Endometrial microvascular endothelial cells (primary cell): Measurements from ENCODE around the gene SKAP2. TPM values are rescaled to one million over a fixed set of nuclear protein-coding genes. Genes with fewer than 3 reads are reported as not detected.

Experiments used
- in situ Hi-C: cut with HindIII; loops from 2 replicates; pipeline ENCODE4 v1.10.0; 2017; ENCODE audit warnings: low sequenced_read_pairs, low pct_unique_long_range_greater_than_20kb; ENCODE audit errors: inconsistent ontology term
- total RNA-seq: library from RNA; depleted of rRNA; stranded (reverse); fragments of >200 nt; gene quantifications from one replicate; pipeline ENCODE4 v1.2.3, GENCODE V29; 2015; ENCODE audit errors: inconsistent ontology term

The SKAP2 gene
- total RNA-seq, 1 donor from 2014 or later, result 21.0 TPM

- in situ Hi-C loops, result no loop called here
Observed at GRCh38 chr7:26700893-26701292, 163.5 kb downstream of the SKAP2 start.

GRCh38 chr7:26700386-26700785 lies 164.0 kb downstream of the SKAP2 start:
- in situ Hi-C loops, result no loop called here

GRCh38 chr7:26699766-26700165 lies 164.6 kb downstream of the SKAP2 start:
- in situ Hi-C loops, result no loop called here

GRCh38 chr7:26698806-26699205 lies 165.6 kb downstream of the SKAP2 start:
- in situ Hi-C loops, result no loop called here

- in situ Hi-C loops, result no loop called here
Observed at GRCh38 chr7:26698194-26698593, 166.2 kb downstream of the SKAP2 start.

GRCh38 chr7:26696978-26697377 lies 167.4 kb downstream of the SKAP2 start:
- in situ Hi-C loops, result no loop called here

GRCh38 chr7:26696161-26696560 lies 168.2 kb downstream of the SKAP2 start:
- in situ Hi-C loops, result no loop called here

GRCh38 chr7:26694713-26695112 lies 169.7 kb downstream of the SKAP2 start:
- in situ Hi-C loops, result no loop called here

- in situ Hi-C loops, result no loop called here
Observed at GRCh38 chr7:26694141-26694540, 170.2 kb downstream of the SKAP2 start.

GRCh38 chr7:26691886-26692285 lies 172.5 kb downstream of the SKAP2 start:
- in situ Hi-C loops, result no loop called here

GRCh38 chr7:26691406-26691805 lies 173.0 kb downstream of the SKAP2 start:
- in situ Hi-C loops, result no loop called here

GRCh38 chr7:26690135-26690805 lies 174.1 kb downstream of the SKAP2 start:
- in situ Hi-C loops, result no loop called here

- in situ Hi-C loops, result no loop called here
Observed at GRCh38 chr7:26688936-26689506, 175.4 kb downstream of the SKAP2 start.

- in situ Hi-C loops, result no loop called here
Observed at GRCh38 chr7:26688388-26688787, 176.0 kb downstream of the SKAP2 start.

- in situ Hi-C loops, result no loop called here
Observed at GRCh38 chr7:26687032-26687431, 177.4 kb downstream of the SKAP2 start.

- in situ Hi-C loops, result no loop called here
Observed at GRCh38 chr7:26686448-26686981, 177.9 kb downstream of the SKAP2 start.

- in situ Hi-C loops, result no loop called here
Observed at GRCh38 chr7:26685606-26686005, 178.8 kb downstream of the SKAP2 start.

- in situ Hi-C loops, result no loop called here
Observed at GRCh38 chr7:26684447-26684846, 179.9 kb downstream of the SKAP2 start.

GRCh38 chr7:26683277-26683676 lies 181.1 kb downstream of the SKAP2 start:
- in situ Hi-C loops, result no loop called here

GRCh38 chr7:26681819-26682418 lies 182.5 kb downstream of the SKAP2 start:
- in situ Hi-C loops, result no loop called here
